Measurements from ENCODE around the gene NT5C2. TPM values are rescaled to one million over a fixed set of nuclear protein-coding genes. Genes with fewer than 3 reads are reported as not detected.
"Not testable (repeated sequence)": the region's sequence is repeated elsewhere in the genome, so short reads cannot be mapped to it uniquely, and the experiment has no call there.

NT5C2 gene
- total RNA-seq, 1 donor from 2014 or later, result 113 TPM

- Mint-ChIP-seq H3K4me1 (ENCODE audit: low read depth, unreplicated experiment) (peaks cover 8% of the 10 kb centered on the region), H3K36me3 (ENCODE audit: low read depth, unreplicated experiment) (peaks cover 33% of the 10 kb centered on the region), H3K27me3 (ENCODE audit: low read depth, unreplicated experiment) (no peaks in the 10 kb centered on the region), H3K4me3 (ENCODE audit: unreplicated experiment) (no peak overlapping the region), H3K9me3 (ENCODE audit: unreplicated experiment) (peaks cover under 1% of the 10 kb centered on the region), H3K27ac (ENCODE audit: unreplicated experiment) (peak overlapping the region; percentile 62)
- DNase-seq (ENCODE audit: low read depth) (no peak), FAIRE-seq (no peak)
- Histone ChIP-seq H3K9ac (ENCODE audit: low read length) (no peak overlapping the region), H3K27me3 (ENCODE audit: insufficient read depth, low read length) (no peaks in the 10 kb centered on the region), H3K4me2 (ENCODE audit: low read length) (no peak overlapping the region), H3K36me3 (ENCODE audit: insufficient read depth, low read length) (no peaks in the 10 kb centered on the region), H3K9me3 (ENCODE audit: insufficient read depth, low read depth, low read length) (no peaks in the 10 kb centered on the region), H2AFZ (ENCODE audit: low read depth, low read length) (no peak overlapping the region), H3K4me3 (ENCODE audit: insufficient read depth, low read depth, low read length) (no peak overlapping the region), H3K4me1 (ENCODE audit: insufficient read depth, low read length) (peaks cover 3% of the 10 kb centered on the region), H4K20me1 (ENCODE audit: insufficient read depth, low read length) (peaks cover 21% of the 10 kb centered on the region), H3K79me2 (ENCODE audit: insufficient read depth, low read length) (no peaks in the 10 kb centered on the region), H3K27ac (ENCODE audit: low read depth, low read length) (no peak overlapping the region)
- no peak for TF ChIP-seq EZH2 (IDR thresholded peaks at IDR 0.05; ENCODE audit: insufficient read depth, low read length)
- TF ChIP-seq, protein P1, sequence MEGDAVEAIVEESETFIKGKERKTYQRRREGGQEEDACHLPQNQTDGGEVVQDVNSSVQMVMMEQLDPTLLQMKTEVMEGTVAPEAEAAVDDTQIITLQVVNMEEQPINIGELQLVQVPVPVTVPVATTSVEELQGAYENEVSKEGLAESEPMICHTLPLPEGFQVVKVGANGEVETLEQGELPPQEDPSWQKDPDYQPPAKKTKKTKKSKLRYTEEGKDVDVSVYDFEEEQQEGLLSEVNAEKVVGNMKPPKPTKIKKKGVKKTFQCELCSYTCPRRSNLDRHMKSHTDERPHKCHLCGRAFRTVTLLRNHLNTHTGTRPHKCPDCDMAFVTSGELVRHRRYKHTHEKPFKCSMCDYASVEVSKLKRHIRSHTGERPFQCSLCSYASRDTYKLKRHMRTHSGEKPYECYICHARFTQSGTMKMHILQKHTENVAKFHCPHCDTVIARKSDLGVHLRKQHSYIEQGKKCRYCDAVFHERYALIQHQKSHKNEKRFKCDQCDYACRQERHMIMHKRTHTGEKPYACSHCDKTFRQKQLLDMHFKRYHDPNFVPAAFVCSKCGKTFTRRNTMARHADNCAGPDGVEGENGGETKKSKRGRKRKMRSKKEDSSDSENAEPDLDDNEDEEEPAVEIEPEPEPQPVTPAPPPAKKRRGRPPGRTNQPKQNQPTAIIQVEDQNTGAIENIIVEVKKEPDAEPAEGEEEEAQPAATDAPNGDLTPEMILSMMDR (IDR thresholded peaks at IDR 0.05; ENCODE audit: insufficient read depth, low read depth, low read length), result no peak
Measured at GRCh38 chr10:103130910-103131309, 62.2 kb downstream of the NT5C2 start.

DNA sequence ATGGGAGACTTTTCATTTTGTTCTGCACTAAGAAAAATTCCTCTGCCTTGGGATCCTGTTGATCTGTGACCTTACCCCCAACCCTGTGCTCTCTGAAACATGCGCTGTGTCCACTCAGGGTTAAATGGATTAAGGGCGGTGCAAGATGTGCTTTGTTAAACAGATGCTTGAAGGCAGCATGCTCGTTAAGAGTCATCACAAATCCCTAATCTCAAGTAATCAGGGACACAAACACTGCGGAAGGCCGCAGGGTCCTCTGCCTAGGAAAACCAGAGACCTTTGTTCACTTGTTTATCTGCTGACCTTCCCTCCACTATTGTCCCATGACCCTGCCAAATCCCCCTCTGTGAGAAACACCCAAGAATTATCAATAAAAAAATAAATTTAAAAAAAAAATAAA, 62.9 kb downstream of the NT5C2 start:
- not testable (repeated sequence) for H3K27me3 ChIP-seq (ENCODE audit: insufficient read depth, low read length); H3K4me2 ChIP-seq (ENCODE audit: low read length); H3K27ac ChIP-seq (ENCODE audit: low read depth, low read length); H3K27ac Mint-ChIP-seq (ENCODE audit: unreplicated experiment); H3K9me3 Mint-ChIP-seq (ENCODE audit: unreplicated experiment); H3K36me3 ChIP-seq (ENCODE audit: insufficient read depth, low read length); H3K27me3 Mint-ChIP-seq (ENCODE audit: low read depth, unreplicated experiment); H2AFZ ChIP-seq (ENCODE audit: low read depth, low read length); H3K79me2 ChIP-seq (ENCODE audit: insufficient read depth, low read length); DNase-seq (ENCODE audit: low read depth); H3K4me3 ChIP-seq (ENCODE audit: insufficient read depth, low read depth, low read length); FAIRE-seq; H3K4me1 ChIP-seq (ENCODE audit: insufficient read depth, low read length); H3K9ac ChIP-seq (ENCODE audit: low read length); H3K4me3 Mint-ChIP-seq (ENCODE audit: unreplicated experiment); H3K9me3 ChIP-seq (ENCODE audit: insufficient read depth, low read depth, low read length)
- H4K20me1 ChIP-seq (ENCODE audit: insufficient read depth, low read length), result peaks cover 29% of the 10 kb centered on the region
- Mint-ChIP-seq H3K36me3 (ENCODE audit: low read depth, unreplicated experiment) (peaks cover 32% of the 10 kb centered on the region), H3K4me1 (ENCODE audit: low read depth, unreplicated experiment) (peaks cover 13% of the 10 kb centered on the region)

DNA sequence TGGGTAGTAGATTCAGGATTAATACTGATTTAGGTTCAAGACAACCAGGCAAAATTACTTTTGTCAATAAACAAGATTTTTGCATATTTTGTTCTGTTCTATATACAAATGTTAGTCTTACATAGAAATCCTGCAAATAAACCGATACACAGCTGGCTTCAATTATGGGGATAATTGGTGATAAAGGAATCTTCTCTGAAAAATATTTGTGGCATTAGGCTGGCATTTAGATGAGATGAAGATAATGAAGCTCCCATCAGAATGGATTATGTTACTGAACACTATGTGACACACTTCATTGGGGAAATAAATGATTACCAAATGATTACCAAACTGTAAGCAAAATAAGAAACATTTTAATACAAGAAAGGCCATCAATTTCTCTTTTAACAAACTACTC, 65.8 kb downstream of the NT5C2 start:
- TF ChIP-seq, protein P1 (IDR thresholded peaks at IDR 0.05; ENCODE audit: insufficient read depth, low read depth, low read length), result no peak
- FAIRE-seq, result no peak
- H3K9ac ChIP-seq (ENCODE audit: low read length), result no peak overlapping the region
- Mint-ChIP-seq H3K27me3 (ENCODE audit: low read depth, unreplicated experiment) (no peaks in the 10 kb centered on the region), H3K9me3 (ENCODE audit: unreplicated experiment) (no peaks in the 10 kb centered on the region), H3K36me3 (ENCODE audit: low read depth, unreplicated experiment) (peaks cover 13% of the 10 kb centered on the region), H3K4me3 (ENCODE audit: unreplicated experiment) (no peak overlapping the region), H3K4me1 (ENCODE audit: low read depth, unreplicated experiment) (peaks cover 23% of the 10 kb centered on the region), H3K27ac (ENCODE audit: unreplicated experiment) (no peak overlapping the region)
- H2AFZ ChIP-seq (ENCODE audit: low read depth, low read length), result no peak overlapping the region
- H3K79me2 ChIP-seq (ENCODE audit: insufficient read depth, low read length), result peaks cover 11% of the 10 kb centered on the region
- no peak overlapping the region for H3K4me2 ChIP-seq (ENCODE audit: low read length)
- peaks cover 48% of the 10 kb centered on the region for H4K20me1 ChIP-seq (ENCODE audit: insufficient read depth, low read length)
- no peak overlapping the region for H3K4me3 ChIP-seq (ENCODE audit: insufficient read depth, low read depth, low read length)
- no peak for DNase-seq (ENCODE audit: low read depth)
- H3K9me3 ChIP-seq (ENCODE audit: insufficient read depth, low read depth, low read length), result no peaks in the 10 kb centered on the region
- H3K27ac ChIP-seq (ENCODE audit: low read depth, low read length), result no peak overlapping the region
- H3K36me3 ChIP-seq (ENCODE audit: insufficient read depth, low read length), result no peaks in the 10 kb centered on the region
- no peaks in the 10 kb centered on the region for H3K27me3 ChIP-seq (ENCODE audit: insufficient read depth, low read length)
- peaks cover 7% of the 10 kb centered on the region for H3K4me1 ChIP-seq (ENCODE audit: insufficient read depth, low read length)
